HG03108 (cell line): Measurements from ENCODE around the gene PDE8A.
"Not testable (repeated sequence)": the region's sequence is repeated elsewhere in the genome, so short reads cannot be mapped to it uniquely, and the experiment has no call there.

Source experiments
- ATAC-seq: cut with Tn5 transposase; IDR thresholded peaks from one replicate; pipeline ENCODE4 v1.9.1; 2021; ENCODE audit warnings: moderate library complexity; ENCODE audit not compliant: unreplicated experiment

The PDE8A gene

DNA sequence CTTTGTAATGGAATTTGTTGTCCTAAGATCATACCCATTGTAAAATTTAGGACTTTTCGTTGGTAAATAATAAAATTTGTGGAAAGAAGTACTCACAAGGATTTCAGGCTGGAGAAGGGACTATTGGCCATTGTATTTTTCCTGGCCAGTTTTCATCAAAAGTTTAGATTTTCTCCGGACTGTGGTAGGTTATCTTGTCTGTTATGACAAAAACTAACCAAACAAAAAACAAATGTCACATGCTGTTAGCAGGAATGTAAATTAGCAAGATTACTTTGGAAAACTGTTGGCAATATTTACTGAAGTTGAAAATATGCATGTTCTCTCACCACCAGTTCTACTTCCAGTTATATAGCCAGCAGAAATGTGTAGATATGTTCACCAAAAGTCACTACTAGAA lies 27.8 kb downstream of the PDE8A start:
- no peak for ATAC-seq

DNA sequence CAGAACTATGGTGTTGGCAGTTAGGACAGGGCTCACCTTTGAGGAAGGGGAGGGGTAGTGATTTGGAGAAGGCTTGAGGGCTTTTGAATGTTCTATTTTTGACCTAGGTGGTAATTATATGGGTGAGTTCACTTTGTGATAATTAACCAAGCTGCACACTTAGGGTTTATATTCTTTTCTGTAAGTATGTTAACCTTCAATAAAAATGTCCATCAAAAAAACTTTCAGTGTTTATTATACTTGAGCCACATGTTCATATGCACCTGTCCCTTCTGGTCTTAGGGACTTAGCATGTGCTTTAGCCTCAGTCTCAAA lies 28.4 kb downstream of the PDE8A start:
- no peak for ATAC-seq

GRCh38 chr15:85010386-85011159 lies 28.9 kb downstream of the PDE8A start:
- ATAC-seq: no peak

GRCh38 chr15:85011160-85011571 lies 29.5 kb downstream of the PDE8A start:
- ATAC-seq: no peak

- ATAC-seq: not testable (repeated sequence)
These were observed 30.1 kb downstream of the PDE8A start for GRCh38 chr15:85011724-85012123.

DNA sequence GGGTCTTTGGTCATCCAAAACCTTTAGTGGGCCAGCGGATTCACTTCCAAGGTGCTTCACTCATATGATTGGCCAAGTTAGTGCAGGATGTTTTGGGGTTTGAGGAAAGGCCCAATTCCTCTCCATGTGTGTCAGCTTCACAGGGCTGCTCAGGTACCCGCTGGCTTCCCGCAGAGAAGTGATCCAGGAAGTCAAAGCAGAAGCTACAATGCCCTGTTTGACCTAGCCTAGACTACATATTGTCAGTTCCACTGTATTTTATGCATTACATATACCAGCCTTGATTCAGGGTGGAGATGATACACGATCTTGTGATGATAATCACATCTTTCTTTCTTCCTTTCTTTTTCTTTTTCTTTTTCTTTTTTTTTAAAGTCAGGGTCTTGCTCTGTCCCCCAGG lies 32.1 kb downstream of the PDE8A start:
- no peak for ATAC-seq

DNA sequence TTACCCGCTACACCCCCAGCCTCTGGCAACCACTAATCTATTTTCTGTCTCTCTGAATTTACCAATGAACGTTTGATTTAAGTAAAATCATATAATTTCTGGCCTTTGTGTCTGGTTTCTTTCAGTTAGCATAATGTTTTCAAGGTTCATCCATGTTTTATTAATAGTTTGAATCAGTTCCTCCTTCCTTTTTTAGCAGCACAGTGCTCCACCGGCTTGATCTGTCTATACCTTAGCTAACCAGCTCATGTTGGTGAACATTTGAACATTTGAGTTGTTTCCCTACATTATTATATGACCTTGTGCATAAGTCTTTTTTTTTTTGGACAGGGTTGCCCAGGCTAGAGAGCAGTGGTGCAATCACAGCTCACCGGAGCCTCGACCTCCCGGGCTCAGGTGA lies 33.3 kb downstream of the PDE8A start:
- no peak for ATAC-seq

DNA sequence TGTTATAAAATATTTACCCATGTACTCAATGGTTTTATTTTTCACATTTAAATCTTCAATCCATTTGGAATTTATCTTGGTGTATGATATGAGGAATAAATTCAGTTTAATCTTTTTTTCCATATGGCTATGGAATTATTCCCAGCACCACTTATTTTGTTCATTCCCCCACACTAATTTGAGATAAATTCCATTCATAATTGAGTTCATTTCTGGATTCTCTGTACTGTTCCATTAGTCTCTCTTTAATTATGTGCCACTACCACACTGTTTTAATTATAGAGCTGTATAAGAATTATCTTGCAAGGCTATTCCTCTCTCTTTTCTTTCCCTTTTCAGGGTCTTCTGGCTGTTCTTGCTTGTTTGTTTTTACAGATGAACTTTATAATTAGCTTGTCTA lies 34.6 kb downstream of the PDE8A start:
- no peak for ATAC-seq

DNA sequence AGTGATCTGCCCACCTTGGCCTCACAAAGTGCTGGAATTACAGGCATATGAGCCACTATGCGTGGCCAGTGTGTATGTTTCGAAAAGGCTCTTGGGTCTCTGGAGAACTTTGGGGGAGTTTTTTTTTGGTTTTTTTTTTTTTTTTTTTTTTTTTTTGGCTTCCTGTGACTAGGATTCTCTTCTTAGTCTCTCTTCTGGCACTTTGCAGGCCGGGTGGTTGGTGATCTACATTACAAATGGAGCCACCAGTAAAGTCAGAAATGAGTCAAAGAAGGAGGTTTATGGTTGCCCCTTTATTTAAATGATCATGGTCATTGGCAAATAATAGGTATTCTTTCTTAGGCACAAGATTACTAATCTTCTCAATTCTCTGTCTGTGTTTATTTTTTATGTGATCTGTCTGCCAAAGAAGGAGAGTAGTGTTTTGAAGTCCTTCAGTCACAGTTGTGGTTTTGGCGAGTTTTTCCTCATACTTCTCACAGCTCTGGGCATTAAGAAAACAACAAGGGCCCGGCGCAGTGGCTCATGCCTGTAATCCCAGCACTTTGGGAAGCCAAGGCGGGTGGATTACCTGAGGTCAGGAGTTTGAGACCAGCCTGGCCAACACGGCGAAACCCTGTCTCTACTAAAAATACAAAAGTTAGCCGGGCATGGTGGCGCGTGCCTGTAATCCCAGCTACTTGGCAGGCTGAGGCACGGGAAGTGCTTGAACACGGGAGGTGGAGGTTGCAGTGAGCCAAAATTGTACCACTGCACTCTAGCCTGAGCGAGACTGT lies 38.3 kb downstream of the PDE8A start:
- no peak for ATAC-seq

GRCh38 chr15:85021409-85021808 lies 39.8 kb downstream of the PDE8A start:
- ATAC-seq: no peak

DNA sequence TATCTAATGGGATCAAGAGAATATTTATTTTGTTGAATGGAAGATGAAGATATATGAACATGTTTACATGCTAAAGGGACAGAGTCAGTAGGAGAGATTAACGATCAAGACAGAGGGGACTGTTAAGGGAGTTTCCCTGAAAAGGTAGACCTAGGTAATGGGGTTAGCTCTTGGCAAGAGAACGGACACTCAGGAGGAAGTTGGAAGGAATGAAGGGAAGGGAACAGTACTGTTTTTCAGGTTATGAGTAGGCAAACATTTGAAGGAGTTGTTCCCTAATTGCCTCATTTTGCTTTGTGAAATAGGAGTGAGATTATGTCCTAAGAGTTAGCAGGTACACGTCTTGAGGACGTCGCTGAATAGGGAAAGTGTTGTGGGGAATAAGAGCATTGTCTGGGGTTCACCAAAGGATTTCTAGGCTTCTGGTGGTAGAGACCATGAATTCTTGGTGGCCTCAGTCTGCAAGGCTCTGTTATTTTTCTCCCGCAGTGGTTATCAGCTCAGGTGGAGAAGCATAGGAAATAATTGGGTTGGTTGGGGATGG lies 41.3 kb downstream of the PDE8A start:
- no peak for ATAC-seq

DNA sequence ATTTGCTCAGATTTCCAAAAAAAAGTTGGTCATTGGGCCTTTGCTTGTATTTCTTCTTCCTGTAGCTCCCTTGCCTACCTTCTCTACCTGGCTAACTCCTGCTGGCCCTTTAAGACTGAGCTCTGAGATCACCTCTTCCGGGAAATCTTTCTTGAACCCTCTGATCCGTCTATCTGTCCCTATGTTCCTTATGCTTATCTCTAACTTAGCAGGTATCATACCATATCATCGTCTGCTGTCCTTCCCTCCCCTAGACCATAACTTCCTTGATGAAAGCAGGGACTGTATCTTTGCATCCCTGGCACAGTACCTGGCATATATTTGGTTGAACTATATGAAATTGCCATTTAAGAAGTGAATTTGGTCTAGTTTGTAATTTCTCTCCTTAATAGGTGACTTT lies 42.3 kb downstream of the PDE8A start:
- no peak for ATAC-seq

DNA sequence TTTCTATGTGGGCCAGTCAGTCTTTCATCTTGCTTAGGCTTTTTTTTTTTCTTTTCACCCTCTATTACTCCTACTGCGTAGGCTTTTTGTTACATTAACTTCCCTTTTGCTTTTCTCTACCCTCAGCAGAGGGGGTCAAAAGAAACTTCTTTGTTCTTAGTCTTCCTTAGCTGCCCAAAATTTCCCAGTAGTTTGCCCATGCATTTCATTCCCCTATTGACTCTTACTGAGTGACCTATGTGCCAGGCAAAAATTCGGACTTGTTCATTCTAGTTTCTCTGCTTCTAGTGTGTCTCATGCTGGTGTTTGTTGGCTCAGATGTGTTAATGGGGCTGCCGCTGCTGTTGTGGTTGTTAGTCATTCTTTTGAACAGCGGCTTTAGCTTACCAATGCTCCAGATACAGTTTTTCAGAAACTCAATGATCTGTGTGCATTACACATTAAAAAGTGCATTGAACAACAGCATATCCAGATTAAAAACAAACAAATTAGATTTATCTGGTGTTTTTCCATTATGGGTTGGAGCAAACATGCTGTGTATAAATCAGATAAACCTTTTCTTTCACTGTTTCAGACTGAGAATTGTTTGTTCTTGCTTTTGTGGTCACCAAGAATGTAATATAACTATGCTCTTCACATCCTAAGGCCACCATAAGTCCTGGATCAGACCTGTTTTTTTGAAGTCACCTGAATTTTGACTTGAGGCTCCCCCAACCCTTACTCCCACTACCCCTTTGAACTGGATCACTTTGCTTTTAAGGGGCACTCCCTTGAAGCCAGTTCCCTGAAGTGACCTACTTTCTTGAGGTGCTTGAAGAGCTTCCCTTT lies 43.1 kb downstream of the PDE8A start:
- ATAC-seq: no peak

DNA sequence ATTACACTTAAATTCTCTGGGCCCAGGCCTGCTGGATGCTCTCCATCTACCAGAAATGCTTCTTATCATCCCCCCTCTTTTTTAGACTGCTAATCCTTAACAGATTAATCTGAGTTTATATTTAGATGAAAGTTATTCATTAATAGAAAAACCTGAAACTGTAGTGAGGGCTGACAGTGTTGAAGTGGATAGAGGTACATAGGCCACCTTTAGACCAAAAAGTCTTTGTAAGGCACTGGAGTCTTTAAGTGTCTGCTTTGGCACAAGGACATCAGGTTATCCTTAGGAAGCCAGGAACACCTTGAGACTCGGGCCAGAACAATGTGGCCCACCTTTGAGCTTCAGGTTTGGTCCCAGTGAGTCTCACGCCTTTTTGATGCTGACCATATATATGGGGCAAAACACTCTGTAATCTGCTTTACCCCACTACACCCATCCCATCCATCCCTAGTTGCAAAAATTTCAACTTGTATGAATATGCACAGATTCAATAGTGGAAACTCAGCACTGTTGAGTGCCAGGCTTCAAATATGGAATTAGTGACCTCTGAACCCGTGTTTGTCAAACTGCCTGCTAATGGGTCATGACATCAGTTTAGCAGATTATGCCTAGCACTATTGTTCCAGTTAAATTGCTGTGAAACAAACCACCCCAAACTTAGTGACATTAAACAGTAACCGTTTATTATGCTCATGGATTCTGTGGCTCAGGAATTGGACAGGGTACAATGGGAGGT lies 44.0 kb downstream of the PDE8A start:
- ATAC-seq: no peak

- ATAC-seq: no peak
These were observed 44.8 kb downstream of the PDE8A start for GRCh38 chr15:85026304-85027032.

DNA sequence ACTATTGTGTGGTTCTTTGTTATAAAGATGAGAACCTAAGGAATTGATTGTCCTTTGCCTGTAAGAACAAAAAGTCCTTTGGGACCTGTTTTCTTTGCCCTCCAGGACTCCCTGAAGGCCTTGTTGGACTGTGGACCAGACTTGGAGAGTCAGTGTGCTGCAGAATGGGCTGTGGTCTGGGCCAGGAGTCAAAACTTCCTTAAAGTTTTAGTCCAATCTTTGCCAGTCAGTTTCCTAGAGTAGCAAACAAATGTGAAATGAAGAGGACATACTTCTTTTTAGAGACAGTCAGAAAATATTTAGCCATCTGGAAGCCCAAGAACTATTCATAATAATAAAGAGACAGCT lies 45.4 kb downstream of the PDE8A start:
- ATAC-seq: no peak

DNA sequence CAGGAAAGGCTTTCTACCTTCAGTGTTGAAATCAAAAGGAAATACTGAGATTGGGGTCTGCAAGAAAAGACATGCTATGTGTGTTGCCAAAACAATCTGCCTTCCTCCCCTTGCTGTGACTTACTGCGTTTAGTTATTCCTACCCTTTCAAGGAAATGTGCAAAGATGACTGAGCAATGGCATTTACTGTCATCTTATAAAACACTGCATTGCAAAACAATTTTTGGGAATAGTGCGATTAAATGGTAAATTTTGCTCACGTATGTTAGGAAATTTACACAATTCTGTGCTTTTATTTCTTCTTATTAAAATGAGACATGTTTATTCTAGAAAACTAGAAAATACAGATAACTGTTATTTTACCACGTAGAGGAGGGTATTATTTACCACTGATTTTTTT lies 45.8 kb downstream of the PDE8A start:
- ATAC-seq: no peak

DNA sequence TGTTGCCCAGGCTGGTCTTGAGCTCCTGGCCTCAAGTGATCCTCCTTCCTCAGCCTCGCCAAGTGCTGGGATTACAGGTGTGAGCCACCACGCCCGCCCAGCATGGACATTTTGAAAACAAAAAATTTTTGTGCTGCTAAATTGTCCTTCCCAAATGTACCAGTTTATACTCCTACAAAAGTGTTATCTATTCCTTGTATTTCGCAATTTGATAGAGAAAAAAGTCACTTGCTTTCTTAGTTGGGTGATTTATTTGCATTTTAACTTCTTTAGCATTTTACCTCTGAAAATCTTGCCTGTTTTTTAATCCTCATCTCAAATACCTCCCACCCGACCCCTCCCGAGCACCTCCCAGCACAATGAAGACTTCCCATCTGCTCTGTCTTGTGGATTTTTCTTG lies 46.8 kb downstream of the PDE8A start:
- no peak for ATAC-seq

DNA sequence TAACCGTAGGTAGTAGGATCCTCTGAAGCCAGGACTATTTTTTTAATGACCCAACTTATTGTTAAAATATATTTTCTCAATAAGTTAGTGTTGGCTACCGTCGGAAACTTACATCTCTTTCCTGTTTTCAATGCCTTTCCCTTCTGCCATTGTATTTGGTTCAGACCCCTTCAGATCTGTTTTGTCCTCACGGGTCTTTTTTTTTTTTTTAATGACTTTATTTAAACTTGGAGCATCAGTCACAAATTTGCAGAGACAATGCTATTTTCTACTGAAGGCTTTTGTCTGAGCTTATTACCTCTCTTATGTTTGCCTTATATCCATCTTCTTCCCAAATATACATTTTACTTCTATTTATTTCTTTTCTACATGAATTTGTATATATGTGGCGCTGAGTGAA lies 47.6 kb downstream of the PDE8A start:
- ATAC-seq: no peak

DNA sequence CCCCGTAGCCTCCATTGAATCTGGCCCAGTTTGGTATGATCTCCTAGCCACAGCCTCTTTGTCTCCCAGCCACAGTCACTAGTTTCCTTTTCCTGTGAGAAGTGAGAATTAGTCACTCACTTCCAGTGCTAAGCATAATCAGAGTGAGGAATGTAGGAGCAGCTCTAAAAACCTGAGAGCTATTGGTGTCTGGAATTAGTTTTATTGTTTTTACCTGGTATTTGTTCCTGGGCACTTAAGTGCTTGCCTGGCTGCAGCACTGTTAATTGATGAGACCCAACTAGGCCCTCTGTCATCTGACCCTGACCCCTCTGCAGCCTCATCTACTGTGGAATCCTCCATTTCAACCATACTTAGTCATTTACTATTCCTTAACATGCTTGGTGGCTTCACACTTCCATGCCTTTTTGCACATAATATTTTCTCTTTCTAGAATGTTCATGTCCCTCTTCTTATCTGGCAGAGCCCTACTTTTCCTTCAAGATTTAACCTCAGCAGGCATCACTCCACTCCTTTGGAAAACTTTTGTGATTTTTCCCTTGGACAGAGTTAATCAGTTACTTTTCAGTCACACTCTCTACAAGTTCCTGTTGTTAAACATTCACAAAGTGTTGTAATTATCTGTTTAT lies 48.8 kb downstream of the PDE8A start:
- ATAC-seq: no peak
